Measurements from ENCODE around the gene SORCS3. TPM values are rescaled to one million over a fixed set of nuclear protein-coding genes. Genes with fewer than 3 reads are reported as not detected.

The SORCS3 gene
- total RNA-seq, 1 experiment from 2014 or later = 0.04 TPM

GRCh38 chr10:104608091-104608828 lies 32.8 kb upstream of the SORCS3 start:
- Histone ChIP-seq H3K23ac (ENCODE audit: insufficient read length, low read depth, low read length) (no peak overlapping the region), H2BK20ac (ENCODE audit: low read depth, low read length, poor library complexity, severe bottlenecking) (no peak overlapping the region), H4K20me1 (ENCODE audit: control insufficient read depth, insufficient read depth, insufficient read length) (no peaks in the 10 kb centered on the region), H2BK120ac (ENCODE audit: low read depth, low read length, poor library complexity, severe bottlenecking) (no peak overlapping the region), H2BK12ac (ENCODE audit: insufficient read length, low read depth, low read length) (no peak overlapping the region), H3K27me3 (ENCODE audit: insufficient read depth, low read length) (no peaks in the 10 kb centered on the region), H3K4me2 (ENCODE audit: insufficient read depth, insufficient read length, low read length) (no peak overlapping the region), H3T11ph (ENCODE audit: low read length) (no peak overlapping the region), H3K79me1 (ENCODE audit: insufficient read depth, low read depth, low read length, poor library complexity, severe bottlenecking) (no peaks in the 10 kb centered on the region), H3K9ac (ENCODE audit: extremely low read depth, insufficient read length, low read length) (no peak overlapping the region), H3K9me3 (ENCODE audit: control insufficient read depth, low read depth, low read length) (peaks cover 19% of the 10 kb centered on the region), H3K27ac (ENCODE audit: insufficient read length, low read depth, low read length) (no peak overlapping the region), H3K18ac (ENCODE audit: insufficient read length, low read depth, low read length) (no peak overlapping the region), H3K23me2 (ENCODE audit: insufficient read length, low read depth, low read length, poor library complexity, severe bottlenecking) (no peaks in the 10 kb centered on the region), H4K5ac (ENCODE audit: insufficient read length, low read depth, low read length) (no peak overlapping the region), H4K8ac (replicated peaks; ENCODE audit: insufficient read length, low read depth, low read length) (no peak overlapping the region), H3K4ac (ENCODE audit: low read depth, low read length) (no peak overlapping the region), H3K79me2 (ENCODE audit: insufficient read depth, low read length) (no peaks in the 10 kb centered on the region), H3K14ac (ENCODE audit: insufficient read depth, low read length) (no peak overlapping the region; the same call in 1 of the 2 replicates), H2AK5ac (ENCODE audit: insufficient read length, low read length) (no peak overlapping the region), H4K91ac (ENCODE audit: insufficient read length, low read depth, low read length) (no peak overlapping the region), H2AFZ (ENCODE audit: low read length) (no peak overlapping the region), H2BK15ac (ENCODE audit: low read depth, low read length) (no peak overlapping the region), H2BK5ac (ENCODE audit: insufficient read length, low read length) (no peak overlapping the region), H3K4me1 (ENCODE audit: insufficient read depth, low read length) (no peaks in the 10 kb centered on the region), H3K56ac (ENCODE audit: insufficient read length, low read depth, low read length) (no peak overlapping the region)
- Mint-ChIP-seq H3K27me3 (ENCODE audit: low read depth) (no peaks in the 10 kb centered on the region; the same call in 1 of the 2 replicates), H3K4me3 (no peak overlapping the region), H3K4me1 (no peaks in the 10 kb centered on the region), H3K36me3 (ENCODE audit: insufficient read depth in 1 of 3, low read depth in 3 of 3) (peaks cover 5 to 16% (median 13%) of the 10 kb centered on the region in 3 experiments; a peak in 6 of 7 replicates), H3K27ac (no peak overlapping the region), H3K9me3 (peaks cover 26 to 33% of the 10 kb centered on the region in 2 experiments)
- DNase-seq = no peak
- WGBS (ENCODE audit: extremely low coverage, insufficient read length, low lambda C conversion rate) = no CpG with 5 or more reads among the region's 7 CpGs
- TF ChIP-seq, protein P1, sequence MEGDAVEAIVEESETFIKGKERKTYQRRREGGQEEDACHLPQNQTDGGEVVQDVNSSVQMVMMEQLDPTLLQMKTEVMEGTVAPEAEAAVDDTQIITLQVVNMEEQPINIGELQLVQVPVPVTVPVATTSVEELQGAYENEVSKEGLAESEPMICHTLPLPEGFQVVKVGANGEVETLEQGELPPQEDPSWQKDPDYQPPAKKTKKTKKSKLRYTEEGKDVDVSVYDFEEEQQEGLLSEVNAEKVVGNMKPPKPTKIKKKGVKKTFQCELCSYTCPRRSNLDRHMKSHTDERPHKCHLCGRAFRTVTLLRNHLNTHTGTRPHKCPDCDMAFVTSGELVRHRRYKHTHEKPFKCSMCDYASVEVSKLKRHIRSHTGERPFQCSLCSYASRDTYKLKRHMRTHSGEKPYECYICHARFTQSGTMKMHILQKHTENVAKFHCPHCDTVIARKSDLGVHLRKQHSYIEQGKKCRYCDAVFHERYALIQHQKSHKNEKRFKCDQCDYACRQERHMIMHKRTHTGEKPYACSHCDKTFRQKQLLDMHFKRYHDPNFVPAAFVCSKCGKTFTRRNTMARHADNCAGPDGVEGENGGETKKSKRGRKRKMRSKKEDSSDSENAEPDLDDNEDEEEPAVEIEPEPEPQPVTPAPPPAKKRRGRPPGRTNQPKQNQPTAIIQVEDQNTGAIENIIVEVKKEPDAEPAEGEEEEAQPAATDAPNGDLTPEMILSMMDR (conservative IDR thresholded peaks at IDR 0.05) = no peak

Data from H9 (cell line).